Astrocyte (in vitro differentiated cells and primary cell): Measurements from ENCODE around the gene GNAI3. TPM values are rescaled to one million over a fixed set of nuclear protein-coding genes. Genes with fewer than 3 reads are reported as not detected.
A peak's percentile ranks its signal among the peaks of the same experiment; 100 is the strongest.

Experiments used
- DNase-seq: peaks from one replicate; pipeline ENCODE4 v3.0.0-alpha.2; 2010; ENCODE audit warnings: low read depth
- FAIRE-seq: peaks from 2 replicates; lab custom pipeline; 2011; peaks lifted over from hg19 to GRCh38; lab: Jason Lieb, UNC
- H2AFZ ChIP-seq: 2 replicates; pipeline ENCODE4 v1.6.0; 2012; ENCODE audit warnings: low read depth, low read length, inconsistent platforms
- H3K27ac ChIP-seq: 2 replicates; pipeline ENCODE4 v1.5.1; 2011; ENCODE audit warnings: low read depth, low read length, inconsistent platforms
- H3K27me3 ChIP-seq: 2 replicates; pipeline ENCODE4 v1.6.0; 2011; ENCODE audit warnings: low read length, inconsistent platforms; ENCODE audit not compliant: insufficient read depth
- H3K36me3 ChIP-seq: 2 replicates; pipeline ENCODE4 v1.5.1; 2011; ENCODE audit warnings: low read length, inconsistent platforms; ENCODE audit not compliant: insufficient read depth
- H3K4me1 ChIP-seq: 2 replicates; pipeline ENCODE4 v1.5.1; 2011; ENCODE audit warnings: low read length, inconsistent platforms; ENCODE audit not compliant: insufficient read depth
- H3K4me2 ChIP-seq: 2 replicates; pipeline ENCODE4 v1.6.0; 2012; ENCODE audit warnings: low read length, inconsistent platforms
- H3K4me3 ChIP-seq: 2 replicates; pipeline ENCODE4 v1.5.1; 2011; ENCODE audit warnings: low read depth, mild to moderate bottlenecking, low read length, inconsistent platforms; ENCODE audit not compliant: insufficient read depth
- H3K79me2 ChIP-seq: 2 replicates; pipeline ENCODE4 v1.6.0; 2012; ENCODE audit warnings: mild to moderate bottlenecking, low read length, inconsistent platforms; ENCODE audit not compliant: insufficient read depth
- H3K9ac ChIP-seq: 2 replicates; pipeline ENCODE4 v1.6.0; 2012; ENCODE audit warnings: mild to moderate bottlenecking, low read length, inconsistent platforms
- H3K9me3 ChIP-seq: 2 replicates; pipeline ENCODE4 v1.5.1; 2012; ENCODE audit warnings: low read depth, mild to moderate bottlenecking, low read length, inconsistent platforms; ENCODE audit not compliant: insufficient read depth
- H4K20me1 ChIP-seq: 2 replicates; pipeline ENCODE4 v1.6.0; 2012; ENCODE audit warnings: low read length, inconsistent platforms; ENCODE audit not compliant: insufficient read depth
- H3K27ac Mint-ChIP-seq: one replicate; pipeline ENCODE4 v1.8.0; 2021; ENCODE audit warnings: mild to moderate bottlenecking, mixed read lengths; ENCODE audit not compliant: unreplicated experiment
- H3K27me3 Mint-ChIP-seq: one replicate; pipeline ENCODE4 v1.8.0; 2021; ENCODE audit warnings: low read depth, mixed read lengths; ENCODE audit not compliant: unreplicated experiment
- H3K36me3 Mint-ChIP-seq: one replicate; pipeline ENCODE4 v1.8.0; 2021; ENCODE audit warnings: low read depth, mixed read lengths; ENCODE audit not compliant: unreplicated experiment
- H3K4me1 Mint-ChIP-seq: one replicate; pipeline ENCODE4 v1.8.0; 2021; ENCODE audit warnings: low read depth, mixed read lengths; ENCODE audit not compliant: unreplicated experiment
- H3K4me3 Mint-ChIP-seq: one replicate; pipeline ENCODE4 v1.8.0; 2021; ENCODE audit warnings: mild to moderate bottlenecking, moderate library complexity, mixed read lengths; ENCODE audit not compliant: unreplicated experiment
- H3K9me3 Mint-ChIP-seq: one replicate; pipeline ENCODE4 v1.8.0; 2021; ENCODE audit warnings: mild to moderate bottlenecking, mixed read lengths; ENCODE audit not compliant: unreplicated experiment
- CTCF ChIP-seq: IDR thresholded peaks from 2 replicates; pipeline ENCODE4 v1.5.1; 2011; ENCODE audit warnings: low read depth, mild to moderate bottlenecking, inconsistent platforms, low read length, moderate library complexity; ENCODE audit not compliant: insufficient read depth
- EZH2 ChIP-seq: IDR thresholded peaks from 2 replicates; pipeline ENCODE4 v1.6.1; 2012; ENCODE audit warnings: mild to moderate bottlenecking, low read length, inconsistent platforms; ENCODE audit not compliant: insufficient read depth
- total RNA-seq: library from RNA; stranded (reverse); gene quantifications from 2 replicates; pipeline ENCODE4 v1.2.1, GENCODE V29; 2021

Gene GNAI3
- total RNA-seq, 1 donor from 2014 or later = 16.1 TPM

GRCh38 chr1:109630898-109631512, 82.6 kb downstream of the GNAI3 start:
- peaks cover 2% of the 10 kb centered on the region for H3K9me3 Mint-ChIP-seq
- no peak for FAIRE-seq
- TF ChIP-seq CTCF (no peak), EZH2 (no peak)
- Histone ChIP-seq H3K27me3 (no peaks in the 10 kb centered on the region), H4K20me1 (peaks cover 57% of the 10 kb centered on the region), H2AFZ (no peak overlapping the region), H3K36me3 (peaks cover 24% of the 10 kb centered on the region), H3K79me2 (peaks cover 9% of the 10 kb centered on the region), H3K4me1 (peaks cover 11% of the 10 kb centered on the region), H3K4me3 (no peak overlapping the region), H3K9ac (no peak overlapping the region), H3K4me2 (no peak overlapping the region), H3K9me3 (no peaks in the 10 kb centered on the region), H3K27ac (no peak overlapping the region)
- no peak overlapping the region for H3K4me3 Mint-ChIP-seq
- peaks cover 13% of the 10 kb centered on the region for H3K4me1 Mint-ChIP-seq
- no peak overlapping the region for H3K27ac Mint-ChIP-seq
- H3K27me3 Mint-ChIP-seq = no peaks in the 10 kb centered on the region
- DNase-seq = no peak
- peaks cover 25% of the 10 kb centered on the region for H3K36me3 Mint-ChIP-seq

- Mint-ChIP-seq H3K4me1 (peaks cover 20% of the 10 kb centered on the region), H3K27me3 (no peaks in the 10 kb centered on the region), H3K9me3 (peaks cover 2% of the 10 kb centered on the region), H3K27ac (no peak overlapping the region), H3K36me3 (peaks cover 20% of the 10 kb centered on the region), H3K4me3 (peak overlapping the region; percentile 62)
- H3K36me3 ChIP-seq = peaks cover 24% of the 10 kb centered on the region
- H3K4me1 ChIP-seq = peaks cover 15% of the 10 kb centered on the region
- H4K20me1 ChIP-seq = peaks cover 50% of the 10 kb centered on the region
- H3K27ac ChIP-seq = no peak overlapping the region
- TF ChIP-seq EZH2 (no peak), CTCF (no peak)
- H3K9me3 ChIP-seq = no peaks in the 10 kb centered on the region
- H3K4me3 ChIP-seq = no peak overlapping the region
- DNase-seq = no peak
- FAIRE-seq = no peak
- no peaks in the 10 kb centered on the region for H3K27me3 ChIP-seq
- no peak overlapping the region for H3K9ac ChIP-seq
- H3K4me2 ChIP-seq = no peak overlapping the region
- H2AFZ ChIP-seq = no peak overlapping the region
- peaks cover 1% of the 10 kb centered on the region for H3K79me2 ChIP-seq
Measured at GRCh38 chr1:109631513-109632505, 83.4 kb downstream of the GNAI3 start.
